HepG2 (cell line): Measurements from ENCODE around the gene EXOC7. TPM values are rescaled to one million over a fixed set of nuclear protein-coding genes. Genes with fewer than 3 reads are reported as not detected.

Experiments used
- AFF4 ChIP-seq: sonication (generic); formaldehyde crosslinking; IDR thresholded peaks from 2 replicates; pipeline ENCODE4 v1.4.0; 2020; ENCODE audit warnings: missing genetic modification reagents
- HMGXB3 ChIP-seq: sonication (generic); formaldehyde crosslinking; IDR thresholded peaks from 2 replicates; pipeline ENCODE4 v1.4.0; 2020; ENCODE audit warnings: missing genetic modification reagents, borderline replicate concordance
- KLF15 ChIP-seq: sonication (generic); formaldehyde crosslinking; IDR thresholded peaks from 2 replicates; pipeline ENCODE4 v1.8.1; 2023; ENCODE audit warnings: borderline replicate concordance, mild to moderate bottlenecking, inconsistent platforms, missing genetic modification reagents, mixed read lengths
- LBX2 ChIP-seq: sonication (generic); formaldehyde crosslinking; IDR thresholded peaks from 2 replicates; pipeline ENCODE4 v1.5.0; 2020; ENCODE audit warnings: missing genetic modification reagents, mild to moderate bottlenecking, borderline replicate concordance
- MEF2D ChIP-seq: sonication (generic); formaldehyde crosslinking; IDR thresholded peaks from 2 replicates; pipeline ENCODE4 v1.5.1; 2020; ENCODE audit warnings: mild to moderate bottlenecking, missing genetic modification reagents
- NFYB ChIP-seq: sonication (generic); formaldehyde crosslinking; IDR thresholded peaks from 2 replicates; pipeline ENCODE4 v1.4.0; 2020; ENCODE audit warnings: missing genetic modification reagents
- PAX8 ChIP-seq: sonication (generic); formaldehyde crosslinking; IDR thresholded peaks from 2 replicates; pipeline ENCODE4 v1.8.0; 2022; ENCODE audit warnings: mild to moderate bottlenecking, missing genetic modification reagents, borderline replicate concordance
- RNF2 ChIP-seq: fragments of 450-650 bp; conservative IDR thresholded peaks from 2 replicates; pipeline ENCODE4 v1.6.1; 2016; ENCODE audit warnings: low read depth
- SMAD3 ChIP-seq: sonication (generic); formaldehyde crosslinking; IDR thresholded peaks from 2 replicates; pipeline ENCODE4 v1.4.0; 2020; ENCODE audit warnings: missing genetic modification reagents
- TEAD2 ChIP-seq: sonication (generic); formaldehyde crosslinking; IDR thresholded peaks from 2 replicates; pipeline ENCODE4 v1.9.0; 2021; ENCODE audit warnings: missing genetic modification reagents
- ZFP36L2 ChIP-seq: sonication (generic); formaldehyde crosslinking; IDR thresholded peaks from 2 replicates; pipeline ENCODE4 v1.4.0; 2020; ENCODE audit warnings: missing genetic modification reagents
- ZNF441 ChIP-seq: sonication (generic); formaldehyde crosslinking; IDR thresholded peaks from 2 replicates; pipeline ENCODE4 v1.7.0; 2021; ENCODE audit warnings: missing genetic modification reagents, borderline replicate concordance
- polyA plus RNA-seq, 8 experiments: library from polyadenylated mRNA; depleted of rRNA in 3 of 8; stranded (reverse) in 7 of 8; unstranded in 1 of 8; fragments of >200 nt; fragmentation: Illumina TruSeq in 4 of 8; extraction: Trizol in 4 of 8; gene quantifications; 2 replicates each; pipeline versions ENCODE4 v1.2.1 to v1.2.3, GENCODE V29; 2011 to 2016; ENCODE audit warnings: low read depth in 4 of 8, missing spikeins in 1 of 8, mixed read lengths in 1 of 8; ENCODE audit not compliant: insufficient read depth in 1 of 8
- total RNA-seq, 5 experiments: library from RNA; depleted of rRNA; stranded (reverse); fragments of >200 nt; fragmentation: Illumina TruSeq; extraction: Trizol; gene quantifications; 2 replicates each; pipeline ENCODE4 v1.2.3, GENCODE V29; 2016; ENCODE audit warnings: low read depth in 1 of 5
- TF ChIP-seq, protein P1 (sequence below): sonication (generic); formaldehyde crosslinking; IDR thresholded peaks from 2 replicates; pipeline ENCODE4 v1.5.0; 2020; ENCODE audit warnings: mild to moderate bottlenecking, missing genetic modification reagents, borderline replicate concordance
- TF ChIP-seq, protein P2 (sequence below): sonication (generic); formaldehyde crosslinking; IDR thresholded peaks from 2 replicates; pipeline ENCODE4 v1.4.0; 2020; ENCODE audit warnings: mild to moderate bottlenecking, missing genetic modification reagents

The EXOC7 gene
- total and polyA plus RNA-seq, 2 of the 13 experiments (the other 11 are each of a cell fraction or from before 2014, with no cell fraction given), result 86.9 to 116 TPM

DNA sequence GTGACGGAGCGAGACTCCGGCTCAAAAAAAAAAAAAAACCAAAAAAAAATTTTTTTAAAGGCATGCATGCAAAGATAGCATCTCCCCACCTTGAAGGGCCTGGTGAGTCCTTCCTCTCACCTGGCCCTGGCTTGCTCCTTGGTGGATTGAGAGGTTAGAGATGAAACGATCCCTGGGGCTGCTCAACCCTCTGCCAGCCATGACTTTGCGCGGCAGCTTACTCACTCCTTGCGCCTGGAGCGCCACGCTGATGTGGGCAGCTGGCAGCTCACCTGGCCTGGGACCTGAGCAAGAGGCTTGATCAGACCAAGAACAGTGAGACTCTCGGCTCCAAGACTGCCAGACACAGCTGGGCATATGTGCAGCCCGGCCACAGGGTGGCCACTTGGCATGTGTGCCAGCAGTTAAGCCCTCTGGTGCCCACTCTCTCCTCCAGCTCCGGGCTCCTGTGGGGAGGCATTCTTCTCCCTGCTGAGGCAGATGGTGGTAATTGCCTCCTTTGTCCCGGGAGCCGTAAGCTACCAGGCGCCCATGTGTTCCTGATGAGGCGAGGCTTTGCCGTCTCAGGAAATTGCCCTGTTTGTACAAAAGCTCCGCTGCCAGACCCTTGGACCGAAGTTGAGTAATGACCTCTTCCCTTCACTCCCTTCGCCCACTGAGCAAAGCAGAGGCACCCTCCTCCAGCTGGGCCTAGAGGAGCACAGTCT lies 71.4 kb downstream of the EXOC7 start (continued):
- TF ChIP-seq, protein P1, sequence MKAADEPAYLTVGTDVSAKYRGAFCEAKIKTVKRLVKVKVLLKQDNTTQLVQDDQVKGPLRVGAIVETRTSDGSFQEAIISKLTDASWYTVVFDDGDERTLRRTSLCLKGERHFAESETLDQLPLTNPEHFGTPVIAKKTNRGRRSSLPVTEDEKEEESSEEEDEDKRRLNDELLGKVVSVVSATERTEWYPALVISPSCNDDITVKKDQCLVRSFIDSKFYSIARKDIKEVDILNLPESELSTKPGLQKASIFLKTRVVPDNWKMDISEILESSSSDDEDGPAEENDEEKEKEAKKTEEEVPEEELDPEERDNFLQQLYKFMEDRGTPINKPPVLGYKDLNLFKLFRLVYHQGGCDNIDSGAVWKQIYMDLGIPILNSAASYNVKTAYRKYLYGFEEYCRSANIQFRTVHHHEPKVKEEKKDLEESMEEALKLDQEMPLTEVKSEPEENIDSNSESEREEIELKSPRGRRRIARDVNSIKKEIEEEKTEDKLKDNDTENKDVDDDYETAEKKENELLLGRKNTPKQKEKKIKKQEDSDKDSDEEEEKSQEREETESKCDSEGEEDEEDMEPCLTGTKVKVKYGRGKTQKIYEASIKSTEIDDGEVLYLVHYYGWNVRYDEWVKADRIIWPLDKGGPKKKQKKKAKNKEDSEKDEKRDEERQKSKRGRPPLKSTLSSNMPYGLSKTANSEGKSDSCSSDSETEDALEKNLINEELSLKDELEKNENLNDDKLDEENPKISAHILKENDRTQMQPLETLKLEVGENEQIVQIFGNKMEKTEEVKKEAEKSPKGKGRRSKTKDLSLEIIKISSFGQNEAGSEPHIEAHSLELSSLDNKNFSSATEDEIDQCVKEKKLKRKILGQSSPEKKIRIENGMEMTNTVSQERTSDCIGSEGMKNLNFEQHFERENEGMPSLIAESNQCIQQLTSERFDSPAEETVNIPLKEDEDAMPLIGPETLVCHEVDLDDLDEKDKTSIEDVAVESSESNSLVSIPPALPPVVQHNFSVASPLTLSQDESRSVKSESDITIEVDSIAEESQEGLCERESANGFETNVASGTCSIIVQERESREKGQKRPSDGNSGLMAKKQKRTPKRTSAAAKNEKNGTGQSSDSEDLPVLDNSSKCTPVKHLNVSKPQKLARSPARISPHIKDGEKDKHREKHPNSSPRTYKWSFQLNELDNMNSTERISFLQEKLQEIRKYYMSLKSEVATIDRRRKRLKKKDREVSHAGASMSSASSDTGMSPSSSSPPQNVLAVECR (CRISPR knock-in tag), result peak; percentile 39; the same call in 1 of the 2 replicates
- TF ChIP-seq MEF2D, result no peak
- no peak for TF ChIP-seq NFYB (CRISPR knock-in tag)
- TF ChIP-seq, protein P2, sequence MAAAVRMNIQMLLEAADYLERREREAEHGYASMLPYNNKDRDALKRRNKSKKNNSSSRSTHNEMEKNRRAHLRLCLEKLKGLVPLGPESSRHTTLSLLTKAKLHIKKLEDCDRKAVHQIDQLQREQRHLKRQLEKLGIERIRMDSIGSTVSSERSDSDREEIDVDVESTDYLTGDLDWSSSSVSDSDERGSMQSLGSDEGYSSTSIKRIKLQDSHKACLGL, result no peak
- TF ChIP-seq TEAD2 (CRISPR knock-in tag), result no peak
- TF ChIP-seq HMGXB3 (CRISPR knock-in tag), result peak; percentile 67; the same call in 1 of the 2 replicates
- peak; percentile 57 for TF ChIP-seq ZNF441 (CRISPR knock-in tag)
- no peak for TF ChIP-seq SMAD3
- TF ChIP-seq LBX2 (CRISPR knock-in tag), result no peak
- no peak for TF ChIP-seq ZFP36L2 (CRISPR knock-in tag)
- no peak for TF ChIP-seq PAX8
- no peak for TF ChIP-seq AFF4 (CRISPR knock-in tag)
- TF ChIP-seq KLF15 (CRISPR knock-in tag), result no peak
- TF ChIP-seq RNF2, result no peak; the same call in 1 of the 2 replicates
